GM19238 (cell line): ENCODE data around the gene FHOD3.
"Not testable (repeated sequence)": the region's sequence is repeated elsewhere in the genome, so short reads cannot be mapped to it uniquely, and the experiment has no call there.

Source experiments
- DNase-seq: peaks from one replicate; pipeline ENCODE4 v3.0.0; 2011; ENCODE audit warnings: low spot score; ENCODE audit not compliant: insufficient read length

FHOD3 gene

GRCh38 chr18:36688020-36688965 is 390.8 kb downstream of the FHOD3 start:
- DNase-seq, result peak; percentile 39

GRCh38 chr18:36692371-36692770 is 394.9 kb downstream of the FHOD3 start:
- DNase-seq, result no peak

GRCh38 chr18:36692921-36693332 is 395.4 kb downstream of the FHOD3 start:
- no peak for DNase-seq

- DNase-seq, result no peak
These were observed 396.6 kb downstream of the FHOD3 start for GRCh38 chr18:36693931-36694620.

- no peak for DNase-seq
These were observed 398.3 kb downstream of the FHOD3 start for GRCh38 chr18:36695806-36696205.

- DNase-seq, result no peak
These were observed 400.4 kb downstream of the FHOD3 start for GRCh38 chr18:36697905-36698304.

GRCh38 chr18:36700955-36701354 is 403.4 kb downstream of the FHOD3 start:
- DNase-seq, result no peak

- no peak for DNase-seq
These were observed 405.0 kb downstream of the FHOD3 start for GRCh38 chr18:36702401-36703013.

GRCh38 chr18:36704156-36704555 is 406.6 kb downstream of the FHOD3 start:
- DNase-seq, result no peak

- DNase-seq, result no peak
These were observed 408.8 kb downstream of the FHOD3 start for GRCh38 chr18:36706134-36706881.

GRCh38 chr18:36708366-36708765 is 410.9 kb downstream of the FHOD3 start:
- DNase-seq, result no peak

GRCh38 chr18:36709315-36709714 is 411.8 kb downstream of the FHOD3 start:
- no peak for DNase-seq

- no peak for DNase-seq
These were observed 413.7 kb downstream of the FHOD3 start for GRCh38 chr18:36711014-36711725.

GRCh38 chr18:36711813-36712444 is 414.4 kb downstream of the FHOD3 start:
- no peak for DNase-seq

GRCh38 chr18:36714476-36714875 is 417.0 kb downstream of the FHOD3 start:
- DNase-seq, result no peak

GRCh38 chr18:36717422-36718110 is 420.1 kb downstream of the FHOD3 start:
- DNase-seq, result no peak

GRCh38 chr18:36718705-36719328 is 421.3 kb downstream of the FHOD3 start:
- DNase-seq, result no peak

- DNase-seq, result no peak
These were observed 422.1 kb downstream of the FHOD3 start for GRCh38 chr18:36719630-36720029.

GRCh38 chr18:36721351-36721750 is 423.8 kb downstream of the FHOD3 start:
- DNase-seq, result not testable (repeated sequence)
